ENCODE data around the gene SCN4A.
"Not testable (repeated sequence)": the region's sequence is repeated elsewhere in the genome, so short reads cannot be mapped to it uniquely, and the experiment has no call there.

SCN4A gene

GRCh38 chr17:63911041-63911635, 61.6 kb downstream of the SCN4A start, which contains the start of gene CSHL1:
Gene CSHL1, minus strand, starts transcription at chr17:63911258. Its CDS starts 62 bp downstream, at chr17:63911196.
- no peak for FAIRE-seq

- FAIRE-seq = no peak
Measured at GRCh38 chr17:63910096-63910495, 62.6 kb downstream of the SCN4A start.

GRCh38 chr17:63909586-63909985, 63.1 kb downstream of the SCN4A start:
- not testable (repeated sequence) for FAIRE-seq

GRCh38 chr17:63907161-63907778, 65.4 kb downstream of the SCN4A start:
- not testable (repeated sequence) for FAIRE-seq

GRCh38 chr17:63904796-63905195, 67.9 kb downstream of the SCN4A start:
- not testable (repeated sequence) for FAIRE-seq

- not testable (repeated sequence) for FAIRE-seq
Measured at GRCh38 chr17:63903787-63904201, 68.9 kb downstream of the SCN4A start.

GRCh38 chr17:63901971-63902370, 70.7 kb downstream of the SCN4A start:
- FAIRE-seq = not testable (repeated sequence)

- not testable (repeated sequence) for FAIRE-seq
Measured at GRCh38 chr17:63898899-63899798, 73.6 kb downstream of the SCN4A start.

- not testable (repeated sequence) for FAIRE-seq
Measured at GRCh38 chr17:63896524-63897354, 76.0 kb downstream of the SCN4A start, which contains the start of gene CSH1. Gene CSH1, minus strand, starts transcription at chr17:63896574. Its CDS starts 63 bp downstream, at chr17:63896511.

GRCh38 chr17:63894821-63895220, 77.9 kb downstream of the SCN4A start:
- FAIRE-seq = not testable (repeated sequence)

GRCh38 chr17:63894021-63894420, 78.7 kb downstream of the SCN4A start:
- not testable (repeated sequence) for FAIRE-seq

- FAIRE-seq = not testable (repeated sequence)
Measured at GRCh38 chr17:63892316-63893037, 80.2 kb downstream of the SCN4A start.

GRCh38 chr17:63889026-63889848, 83.5 kb downstream of the SCN4A start:
- FAIRE-seq = peak; percentile 5

All from TTC549 (cell line).